Liver (tissue), 9 donors: ENCODE data around the gene PKHD1. TPM values are rescaled to one million over a fixed set of nuclear protein-coding genes. Genes with fewer than 3 reads are reported as not detected.
A peak's percentile ranks its signal among the peaks of the same experiment; 100 is the strongest.

Experiments
- DNase-seq: peaks from one replicate; pipeline ENCODE4 v3.0.0-alpha.2; 2017; ENCODE audit warnings: low spot score
- H3K27ac ChIP-seq, 2 donors: one replicate each; pipeline ENCODE4 v1.7.0; 2013; ENCODE audit warnings: inconsistent platforms in 2 of 2, low read length in 2 of 2, control low read depth in 1 of 2, low read depth in 1 of 2, mild to moderate bottlenecking in 1 of 2
- H3K27me3 ChIP-seq, 4 donors: one replicate each; pipeline versions ENCODE4 v1.6.1 to v1.7.0; 2013; ENCODE audit warnings: low read length in 3 of 4, inconsistent platforms in 1 of 4, mild to moderate bottlenecking in 1 of 4, moderate library complexity in 1 of 4; ENCODE audit not compliant: control insufficient read depth in 4 of 4, insufficient read depth in 4 of 4
- H3K36me3 ChIP-seq, 4 donors: one replicate each; pipeline versions ENCODE4 v1.6.1 to v1.7.0; 2013; ENCODE audit warnings: low read length in 3 of 4, mild to moderate bottlenecking in 3 of 4, low read depth in 1 of 4, moderate library complexity in 1 of 4; ENCODE audit not compliant: control insufficient read depth in 4 of 4, insufficient read depth in 3 of 4
- H3K4me1 ChIP-seq, 4 donors: one replicate each; pipeline versions ENCODE4 v1.6.1 to v1.7.0; 2013; ENCODE audit warnings: low read length in 3 of 4, mild to moderate bottlenecking in 3 of 4, moderate library complexity in 1 of 4; ENCODE audit not compliant: control insufficient read depth in 4 of 4, insufficient read depth in 4 of 4
- H3K4me3 ChIP-seq, 3 donors: one replicate each; pipeline versions ENCODE4 v1.6.1 to v1.7.0; 2013; ENCODE audit warnings: low read length in 3 of 3, control low read depth in 1 of 3, low read depth in 1 of 3, mild to moderate bottlenecking in 1 of 3
- H3K9ac ChIP-seq, 2 donors: one replicate each; pipeline ENCODE4 v1.7.0; 2013; ENCODE audit warnings: low read length in 2 of 2, mild to moderate bottlenecking in 2 of 2, moderate library complexity in 2 of 2, control low read depth in 1 of 2, low read depth in 1 of 2
- H3K9me3 ChIP-seq, 4 donors: one replicate each; pipeline versions ENCODE4 v1.6.1 to v1.7.0; 2013; ENCODE audit warnings: low read length in 3 of 4; ENCODE audit not compliant: control insufficient read depth in 4 of 4
- EGR1 ChIP-seq, 2 donors: IDR thresholded peaks; 2 replicates each; pipeline ENCODE4 v1.6.1; 2016 to 2018; ENCODE audit warnings: antibody characterized with exemption in 2 of 2, low read depth in 2 of 2
- FOXA1 ChIP-seq: IDR thresholded peaks from 2 replicates; pipeline ENCODE4 v1.6.1; 2016; ENCODE audit warnings: antibody characterized with exemption
- FOXA2 ChIP-seq: IDR thresholded peaks from 2 replicates; pipeline ENCODE4 v1.6.1; 2016; ENCODE audit warnings: antibody characterized with exemption
- GABPA ChIP-seq, 2 donors: IDR thresholded peaks in 1 of 2; conservative IDR thresholded peaks in 1 of 2; 2 replicates each; pipeline ENCODE4 v1.6.1; 2016; ENCODE audit warnings: antibody characterized with exemption in 2 of 2, mild to moderate bottlenecking in 1 of 2, moderate library complexity in 1 of 2
- HNF4A ChIP-seq, 2 donors: conservative IDR thresholded peaks; 2 replicates each; pipeline ENCODE4 v1.6.1; 2016; ENCODE audit warnings: antibody characterized with exemption in 2 of 2, mild to moderate bottlenecking in 2 of 2
- HNF4G ChIP-seq: IDR thresholded peaks from 2 replicates; pipeline ENCODE4 v1.6.1; 2016; ENCODE audit warnings: antibody characterized with exemption
- JUND ChIP-seq, 2 donors: IDR thresholded peaks; 2 replicates each; pipeline ENCODE4 v1.6.1; 2016; ENCODE audit warnings: antibody characterized with exemption in 2 of 2
- RXRA ChIP-seq, 2 donors: IDR thresholded peaks; 2 replicates each; pipeline ENCODE4 v1.6.1; 2017 to 2018; ENCODE audit warnings: antibody characterized with exemption in 2 of 2, mild to moderate bottlenecking in 1 of 2
- SP1 ChIP-seq: IDR thresholded peaks from 2 replicates; pipeline ENCODE4 v1.6.1; 2018; ENCODE audit warnings: antibody characterized with exemption, mild to moderate bottlenecking
- WGBS: extraction: QIAGEN DNeasy Blood & Tissue Kit; methylation state at CpG from one replicate; pipeline ENCODE4 v1.1.7; 2013; 5-methylcytosine and 5-hydroxymethylcytosine counted together
- polyA plus RNA-seq, 2 donors: library from polyadenylated mRNA; stranded (reverse) in 1 of 2; unstranded in 1 of 2; fragments of 200-250 nt in 1 of 2; fragments of >200 nt in 1 of 2; fragmentation: Nextera tagmentation in 1 of 2; extraction: Ambion mirVana in 1 of 2; gene quantifications; one replicate each; pipeline versions ENCODE4 v1.2.1 to v1.2.3, GENCODE V29; 2013 to 2015
- total RNA-seq, 2 donors: library from RNA; depleted of rRNA; stranded (reverse); fragments of >200 nt; gene quantifications; one replicate each; pipeline ENCODE4 v1.2.3, GENCODE V29; 2014
- TF ChIP-seq, protein P1 (sequence below): fragments of 150-350 bp; IDR thresholded peaks from 2 replicates; pipeline ENCODE4 v1.5.1; 2017; ENCODE audit warnings: improper control_type of control experiment, low read depth, low read length; ENCODE audit not compliant: missing input control
- TF ChIP-seq, protein P2 (sequence below): IDR thresholded peaks from 2 replicates; pipeline ENCODE4 v1.6.1; 2016; ENCODE audit warnings: antibody characterized with exemption
- TF ChIP-seq, protein P3 (sequence below): IDR thresholded peaks from 2 replicates; pipeline ENCODE4 v1.6.1; 2016; ENCODE audit warnings: antibody characterized with exemption
- TF ChIP-seq, protein P4 (sequence below): IDR thresholded peaks from 2 replicates; pipeline ENCODE4 v1.6.1; 2016; ENCODE audit warnings: antibody characterized with exemption, mild to moderate bottlenecking
- donor health status: healthy.
- donor health status: healthy.
- donor health status: healthy.
- donor health status: healthy.
- donor health status: healthy.

Gene PKHD1
- total and polyA plus RNA-seq, 4 donors, result 0.45 to 10.6 (median 3.2) TPM

DNA sequence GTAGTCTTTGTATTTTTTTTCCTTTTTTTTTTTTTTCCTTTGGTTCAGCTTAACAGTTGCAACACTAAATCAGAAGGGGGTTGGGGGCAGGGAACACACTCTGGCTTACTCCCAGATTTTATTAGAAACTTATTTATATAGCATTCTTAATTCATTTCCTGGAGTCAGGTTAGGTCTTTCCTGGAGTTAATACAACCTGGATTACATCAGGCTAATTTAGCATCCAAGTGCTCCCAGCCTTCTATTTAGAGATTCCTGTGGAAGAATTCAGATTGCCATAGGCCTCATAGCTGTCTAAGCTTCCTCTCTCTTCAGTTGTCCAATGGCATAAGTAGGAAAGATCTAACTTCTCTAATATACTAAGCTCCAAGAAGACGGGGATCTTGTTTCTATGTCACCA, 35.8 kb upstream of the PKHD1 start:
- 91% methylated on average over 1 of the region's 1 CpG for WGBS

DNA sequence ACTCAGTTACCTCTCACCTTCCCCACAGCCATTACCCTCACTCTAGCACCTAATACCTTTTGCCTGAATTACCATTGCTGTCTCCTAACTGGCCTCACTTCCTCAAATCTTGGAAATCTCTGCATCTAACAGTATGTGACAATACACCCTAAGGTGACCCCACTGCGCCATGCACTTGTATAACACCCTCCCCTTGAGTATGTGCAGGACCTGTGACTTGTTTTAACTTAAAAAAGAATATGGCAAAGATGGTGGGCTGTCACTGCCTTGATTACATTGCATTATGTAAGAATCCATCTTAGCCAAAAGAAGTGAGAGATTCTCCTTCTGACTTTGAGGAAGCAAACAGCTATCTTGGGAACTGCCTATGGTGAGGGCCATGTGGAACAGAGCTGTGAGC, 29.9 kb upstream of the PKHD1 start:
- Histone ChIP-seq H3K4me1 (no peaks in the 10 kb centered on the region), H3K27me3 (no peaks in the 10 kb centered on the region), H3K36me3 (no peaks in the 10 kb centered on the region), H3K9ac (no peak overlapping the region), H3K4me3 (no peak overlapping the region), H3K9me3 (peaks cover 0 to 2% (median 0%) of the 10 kb centered on the region in 4 donors), H3K27ac (no peak overlapping the region)
- no peak for DNase-seq
- TF ChIP-seq EGR1 (IDR thresholded peaks at IDR 0.05; ENCODE audit: low read depth in 2 of 2), result no peak
- no peak for TF ChIP-seq GABPA (IDR thresholded peaks at IDR 0.05 in 1 of 2, conservative IDR thresholded peaks at IDR 0.05 in 1 of 2)
- TF ChIP-seq, protein P1, sequence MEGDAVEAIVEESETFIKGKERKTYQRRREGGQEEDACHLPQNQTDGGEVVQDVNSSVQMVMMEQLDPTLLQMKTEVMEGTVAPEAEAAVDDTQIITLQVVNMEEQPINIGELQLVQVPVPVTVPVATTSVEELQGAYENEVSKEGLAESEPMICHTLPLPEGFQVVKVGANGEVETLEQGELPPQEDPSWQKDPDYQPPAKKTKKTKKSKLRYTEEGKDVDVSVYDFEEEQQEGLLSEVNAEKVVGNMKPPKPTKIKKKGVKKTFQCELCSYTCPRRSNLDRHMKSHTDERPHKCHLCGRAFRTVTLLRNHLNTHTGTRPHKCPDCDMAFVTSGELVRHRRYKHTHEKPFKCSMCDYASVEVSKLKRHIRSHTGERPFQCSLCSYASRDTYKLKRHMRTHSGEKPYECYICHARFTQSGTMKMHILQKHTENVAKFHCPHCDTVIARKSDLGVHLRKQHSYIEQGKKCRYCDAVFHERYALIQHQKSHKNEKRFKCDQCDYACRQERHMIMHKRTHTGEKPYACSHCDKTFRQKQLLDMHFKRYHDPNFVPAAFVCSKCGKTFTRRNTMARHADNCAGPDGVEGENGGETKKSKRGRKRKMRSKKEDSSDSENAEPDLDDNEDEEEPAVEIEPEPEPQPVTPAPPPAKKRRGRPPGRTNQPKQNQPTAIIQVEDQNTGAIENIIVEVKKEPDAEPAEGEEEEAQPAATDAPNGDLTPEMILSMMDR, result no peak
- no peak for TF ChIP-seq HNF4G
- TF ChIP-seq, protein P2, sequence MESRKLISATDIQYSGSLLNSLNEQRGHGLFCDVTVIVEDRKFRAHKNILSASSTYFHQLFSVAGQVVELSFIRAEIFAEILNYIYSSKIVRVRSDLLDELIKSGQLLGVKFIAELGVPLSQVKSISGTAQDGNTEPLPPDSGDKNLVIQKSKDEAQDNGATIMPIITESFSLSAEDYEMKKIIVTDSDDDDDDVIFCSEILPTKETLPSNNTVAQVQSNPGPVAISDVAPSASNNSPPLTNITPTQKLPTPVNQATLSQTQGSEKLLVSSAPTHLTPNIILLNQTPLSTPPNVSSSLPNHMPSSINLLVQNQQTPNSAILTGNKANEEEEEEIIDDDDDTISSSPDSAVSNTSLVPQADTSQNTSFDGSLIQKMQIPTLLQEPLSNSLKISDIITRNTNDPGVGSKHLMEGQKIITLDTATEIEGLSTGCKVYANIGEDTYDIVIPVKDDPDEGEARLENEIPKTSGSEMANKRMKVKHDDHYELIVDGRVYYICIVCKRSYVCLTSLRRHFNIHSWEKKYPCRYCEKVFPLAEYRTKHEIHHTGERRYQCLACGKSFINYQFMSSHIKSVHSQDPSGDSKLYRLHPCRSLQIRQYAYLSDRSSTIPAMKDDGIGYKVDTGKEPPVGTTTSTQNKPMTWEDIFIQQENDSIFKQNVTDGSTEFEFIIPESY, result no peak
- no peak for TF ChIP-seq HNF4A (conservative IDR thresholded peaks at IDR 0.05)
- TF ChIP-seq SP1, result no peak
- TF ChIP-seq RXRA (IDR thresholded peaks at IDR 0.05), result no peak
- WGBS, result 92% methylated on average over 1 of the region's 1 CpG

More for the DNA sequence above, 35.8 kb upstream of the PKHD1 start:
- Histone ChIP-seq H3K27ac (peak overlapping the region in 1 of 2 donors; percentile 88), H3K27me3 (no peaks in the 10 kb centered on the region), H3K4me1 (peaks cover 7 to 42% (median 34%) of the 10 kb centered on the region in 4 donors), H3K4me3 (no peak overlapping the region), H3K9ac (no peak overlapping the region), H3K36me3 (no peaks in the 10 kb centered on the region), H3K9me3 (peaks cover 0 to 3% (median 1%) of the 10 kb centered on the region in 4 donors)
- no peak for DNase-seq
- TF ChIP-seq JUND (IDR thresholded peaks at IDR 0.05), result no peak
- TF ChIP-seq, protein P3, sequence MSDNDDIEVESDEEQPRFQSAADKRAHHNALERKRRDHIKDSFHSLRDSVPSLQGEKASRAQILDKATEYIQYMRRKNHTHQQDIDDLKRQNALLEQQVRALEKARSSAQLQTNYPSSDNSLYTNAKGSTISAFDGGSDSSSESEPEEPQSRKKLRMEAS, result no peak
- no peak for TF ChIP-seq FOXA2
- no peak for TF ChIP-seq EGR1 (IDR thresholded peaks at IDR 0.05; ENCODE audit: low read depth in 2 of 2)
- TF ChIP-seq, protein P4, sequence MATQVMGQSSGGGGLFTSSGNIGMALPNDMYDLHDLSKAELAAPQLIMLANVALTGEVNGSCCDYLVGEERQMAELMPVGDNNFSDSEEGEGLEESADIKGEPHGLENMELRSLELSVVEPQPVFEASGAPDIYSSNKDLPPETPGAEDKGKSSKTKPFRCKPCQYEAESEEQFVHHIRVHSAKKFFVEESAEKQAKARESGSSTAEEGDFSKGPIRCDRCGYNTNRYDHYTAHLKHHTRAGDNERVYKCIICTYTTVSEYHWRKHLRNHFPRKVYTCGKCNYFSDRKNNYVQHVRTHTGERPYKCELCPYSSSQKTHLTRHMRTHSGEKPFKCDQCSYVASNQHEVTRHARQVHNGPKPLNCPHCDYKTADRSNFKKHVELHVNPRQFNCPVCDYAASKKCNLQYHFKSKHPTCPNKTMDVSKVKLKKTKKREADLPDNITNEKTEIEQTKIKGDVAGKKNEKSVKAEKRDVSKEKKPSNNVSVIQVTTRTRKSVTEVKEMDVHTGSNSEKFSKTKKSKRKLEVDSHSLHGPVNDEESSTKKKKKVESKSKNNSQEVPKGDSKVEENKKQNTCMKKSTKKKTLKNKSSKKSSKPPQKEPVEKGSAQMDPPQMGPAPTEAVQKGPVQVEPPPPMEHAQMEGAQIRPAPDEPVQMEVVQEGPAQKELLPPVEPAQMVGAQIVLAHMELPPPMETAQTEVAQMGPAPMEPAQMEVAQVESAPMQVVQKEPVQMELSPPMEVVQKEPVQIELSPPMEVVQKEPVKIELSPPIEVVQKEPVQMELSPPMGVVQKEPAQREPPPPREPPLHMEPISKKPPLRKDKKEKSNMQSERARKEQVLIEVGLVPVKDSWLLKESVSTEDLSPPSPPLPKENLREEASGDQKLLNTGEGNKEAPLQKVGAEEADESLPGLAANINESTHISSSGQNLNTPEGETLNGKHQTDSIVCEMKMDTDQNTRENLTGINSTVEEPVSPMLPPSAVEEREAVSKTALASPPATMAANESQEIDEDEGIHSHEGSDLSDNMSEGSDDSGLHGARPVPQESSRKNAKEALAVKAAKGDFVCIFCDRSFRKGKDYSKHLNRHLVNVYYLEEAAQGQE, result no peak
- TF ChIP-seq GABPA (IDR thresholded peaks at IDR 0.05 in 1 of 2, conservative IDR thresholded peaks at IDR 0.05 in 1 of 2), result no peak
- TF ChIP-seq SP1, result no peak
- TF ChIP-seq FOXA1, result no peak
- TF ChIP-seq, protein P1, result no peak
